CD4-positive, alpha-beta T cell (primary cell): ENCODE data around the gene CLSTN2. TPM values are rescaled to one million over a fixed set of nuclear protein-coding genes. Genes with fewer than 3 reads are reported as not detected.

ENCODE experiments used
- ATAC-seq: fragments of 200-7000 bp; cut with Tn5 transposase; one replicate; pipeline ENCODE4 v1.10.0; 2022; ENCODE audit warnings: mild to moderate bottlenecking; ENCODE audit not compliant: poor library complexity
- CTCF ChIA-PET: fragments of 350-600 bp; sonication (Branson Sonifier 250); formaldehyde crosslinking; loops from one replicate; lab custom pipeline; 2021; ENCODE audit warnings: antibody characterized with exemption, inconsistent platforms; lab: Charles Lee
- POLR2A ChIA-PET: fragments of 350-600 bp; sonication (Branson Sonifier 250); formaldehyde crosslinking; loops from one replicate; lab custom pipeline; 2021; ENCODE audit warnings: antibody characterized with exemption, inconsistent platforms; lab: Charles Lee
- DNase-seq, 14 experiments: peaks; one replicate each; pipeline ENCODE4 v3.0.0-alpha.2; 2013 to 2020; ENCODE audit warnings: mixed read lengths in 2 of 14
- H3K27ac ChIP-seq, 2 donors: one replicate each; pipeline versions ENCODE4 v1.5.1 to v1.7.0; 2013; ENCODE audit warnings: low read length in 2 of 2, low read depth in 1 of 2, mild to moderate bottlenecking in 1 of 2
- H3K27me3 ChIP-seq, 2 experiments: 1 replicate in 1 of 2; 2 replicates in 1 of 2; pipeline versions ENCODE4 v1.6.1 to v1.7.0; 2013; ENCODE audit warnings: low read length in 2 of 2, control low read depth in 1 of 2, mild to moderate bottlenecking in 1 of 2, moderate library complexity in 1 of 2; ENCODE audit not compliant: insufficient read depth in 2 of 2, control insufficient read depth in 1 of 2
- H3K36me3 ChIP-seq: one replicate; pipeline ENCODE4 v1.6.1; 2013; ENCODE audit warnings: low read length, control low read depth; ENCODE audit not compliant: insufficient read depth
- H3K4me1 ChIP-seq: one replicate; pipeline ENCODE4 v1.6.1; 2013; ENCODE audit warnings: low read length, control low read depth; ENCODE audit not compliant: insufficient read depth
- H3K4me3 ChIP-seq: one replicate; pipeline ENCODE4 v1.5.1; 2013; ENCODE audit warnings: mild to moderate bottlenecking, low read length, moderate library complexity
- H3K9me3 ChIP-seq, 2 experiments: 1 replicate in 1 of 2; 2 replicates in 1 of 2; pipeline versions ENCODE4 v1.6.1 to v1.7.0; 2013; ENCODE audit warnings: low read length in 2 of 2, mild to moderate bottlenecking in 2 of 2, control low read depth in 1 of 2, moderate library complexity in 1 of 2; ENCODE audit not compliant: control insufficient read depth in 1 of 2, insufficient read depth in 1 of 2
- H3K27ac Mint-ChIP-seq: one replicate; pipeline ENCODE4 v1.8.0; 2020; ENCODE audit warnings: mixed read lengths
- H3K27me3 Mint-ChIP-seq: one replicate; pipeline ENCODE4 v1.8.0; 2021; ENCODE audit warnings: mixed read lengths
- H3K36me3 Mint-ChIP-seq: one replicate; pipeline ENCODE4 v1.8.0; 2021; ENCODE audit warnings: low read depth, mixed read lengths
- H3K4me1 Mint-ChIP-seq: one replicate; pipeline ENCODE4 v1.8.0; 2021; ENCODE audit warnings: low read depth, mixed read lengths
- H3K4me3 Mint-ChIP-seq: one replicate; pipeline ENCODE4 v1.8.0; 2020; ENCODE audit warnings: mild to moderate bottlenecking, mixed read lengths
- H3K9me3 Mint-ChIP-seq: one replicate; pipeline ENCODE4 v1.8.0; 2020; ENCODE audit warnings: mixed read lengths
- intact Hi-C, 2 experiments: fragments of 100-400 bp; cut with DNase I in 1 of 2; cut with micrococcal nuclease in 1 of 2; formaldehyde crosslinking; loops; one replicate each; pipeline versions ENCODE4 v1.15.1 to v1.9.0; 2023 to 2025; cut with DNase I, micrococcal nuclease
- total RNA-seq, 174 experiments: library from RNA in 2 of 174; stranded (reverse) in 2 of 174; gene quantifications; one replicate each; pipeline ENCODE4 v1.2.3 and lab custom pipeline; 2021 to 2026
- TF ChIP-seq, protein P1 (sequence below): fragments of 200-600 bp; IDR thresholded peaks from one replicate; pipeline ENCODE4 v1.8.0; 2022; ENCODE audit warnings: antibody characterized with exemption, mild to moderate bottlenecking

Gene CLSTN2
- total RNA-seq, 2 experiments from 2014 or later = not detected

DNA sequence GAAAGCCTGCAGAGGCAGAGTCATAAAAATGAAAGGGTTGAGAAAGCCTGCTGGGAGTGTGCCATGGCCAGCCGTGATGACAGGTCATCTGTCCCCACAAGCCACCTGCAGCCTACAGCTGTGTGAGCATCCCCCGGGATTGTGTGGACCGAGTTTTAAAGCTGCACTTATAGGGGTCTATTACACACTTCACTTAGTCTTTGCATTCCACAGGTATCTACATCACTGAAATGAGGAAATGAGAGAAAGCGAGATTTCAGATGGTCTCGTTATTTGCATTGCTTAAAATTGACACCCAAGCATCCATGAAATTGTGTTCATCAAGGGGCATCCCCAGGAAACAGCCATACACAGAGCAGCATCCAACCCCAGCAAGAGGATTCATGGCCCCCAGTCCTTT, 605.3 kb downstream of the CLSTN2 start:
- no peaks in the 10 kb centered on the region for H3K27me3 Mint-ChIP-seq
- POLR2A ChIA-PET = no interaction called here
- H3K9me3 Mint-ChIP-seq = no peaks in the 10 kb centered on the region
- no peaks in the 10 kb centered on the region for H3K36me3 Mint-ChIP-seq
- intact Hi-C loops = no loop called here
- no peak overlapping the region for H3K27ac Mint-ChIP-seq
- H3K27ac ChIP-seq = no peak overlapping the region
- H3K36me3 ChIP-seq = no peaks in the 10 kb centered on the region
- TF ChIP-seq, protein P1, sequence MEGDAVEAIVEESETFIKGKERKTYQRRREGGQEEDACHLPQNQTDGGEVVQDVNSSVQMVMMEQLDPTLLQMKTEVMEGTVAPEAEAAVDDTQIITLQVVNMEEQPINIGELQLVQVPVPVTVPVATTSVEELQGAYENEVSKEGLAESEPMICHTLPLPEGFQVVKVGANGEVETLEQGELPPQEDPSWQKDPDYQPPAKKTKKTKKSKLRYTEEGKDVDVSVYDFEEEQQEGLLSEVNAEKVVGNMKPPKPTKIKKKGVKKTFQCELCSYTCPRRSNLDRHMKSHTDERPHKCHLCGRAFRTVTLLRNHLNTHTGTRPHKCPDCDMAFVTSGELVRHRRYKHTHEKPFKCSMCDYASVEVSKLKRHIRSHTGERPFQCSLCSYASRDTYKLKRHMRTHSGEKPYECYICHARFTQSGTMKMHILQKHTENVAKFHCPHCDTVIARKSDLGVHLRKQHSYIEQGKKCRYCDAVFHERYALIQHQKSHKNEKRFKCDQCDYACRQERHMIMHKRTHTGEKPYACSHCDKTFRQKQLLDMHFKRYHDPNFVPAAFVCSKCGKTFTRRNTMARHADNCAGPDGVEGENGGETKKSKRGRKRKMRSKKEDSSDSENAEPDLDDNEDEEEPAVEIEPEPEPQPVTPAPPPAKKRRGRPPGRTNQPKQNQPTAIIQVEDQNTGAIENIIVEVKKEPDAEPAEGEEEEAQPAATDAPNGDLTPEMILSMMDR = no peak
- H3K27me3 ChIP-seq = no peaks in the 10 kb centered on the region
- H3K4me3 ChIP-seq = no peak overlapping the region
- no peaks in the 10 kb centered on the region for H3K9me3 ChIP-seq
- ATAC-seq (no peak), DNase-seq (no peak)
- H3K4me1 ChIP-seq = no peaks in the 10 kb centered on the region
- H3K4me3 Mint-ChIP-seq = no peak overlapping the region
- no peaks in the 10 kb centered on the region for H3K4me1 Mint-ChIP-seq
- CTCF ChIA-PET = no interaction called here

DNA sequence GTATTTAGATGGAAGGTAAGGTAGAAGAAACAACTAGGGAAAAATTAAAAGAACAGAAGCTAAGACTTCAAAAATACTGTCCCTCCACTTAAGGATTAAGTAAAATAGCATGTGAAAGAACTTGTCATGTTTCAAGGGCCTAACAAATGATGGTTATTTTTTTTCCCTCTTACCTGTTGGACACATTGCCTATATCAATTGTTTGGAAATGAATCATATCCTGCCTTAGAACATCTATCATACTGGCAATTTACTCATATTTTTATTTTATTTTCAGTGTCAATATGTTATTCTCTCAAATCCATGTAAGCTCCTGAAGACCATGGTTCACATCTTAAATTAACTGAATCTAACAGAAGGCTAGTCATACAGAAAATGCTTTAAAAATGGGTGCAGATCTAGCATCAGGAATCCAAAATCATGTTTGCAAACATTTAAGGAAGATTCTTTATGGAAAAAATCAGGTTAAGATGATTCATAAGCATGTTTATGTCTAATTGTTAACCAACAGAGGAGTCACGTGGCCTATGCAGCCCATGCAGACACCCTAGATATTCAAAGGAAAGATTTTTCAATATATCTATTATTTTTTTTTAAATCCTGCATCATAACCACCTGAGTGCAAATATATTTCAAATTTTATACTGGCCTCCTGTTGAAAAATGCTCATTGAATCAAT, 607.1 kb downstream of the CLSTN2 start:
- DNase-seq = no peak
- H3K4me1 ChIP-seq = no peaks in the 10 kb centered on the region
- H3K9me3 Mint-ChIP-seq = no peaks in the 10 kb centered on the region
- H3K27me3 ChIP-seq = no peaks in the 10 kb centered on the region
- TF ChIP-seq, protein P1 = no peak
- H3K9me3 ChIP-seq = no peaks in the 10 kb centered on the region
- H3K4me1 Mint-ChIP-seq = no peaks in the 10 kb centered on the region
- intact Hi-C loops = no loop called here
- no peak overlapping the region for H3K27ac ChIP-seq
- H3K4me3 Mint-ChIP-seq = no peak overlapping the region
- H3K27me3 Mint-ChIP-seq = no peaks in the 10 kb centered on the region
- H3K36me3 ChIP-seq = no peaks in the 10 kb centered on the region
- CTCF ChIA-PET = no interaction called here
- H3K36me3 Mint-ChIP-seq = no peaks in the 10 kb centered on the region
- ATAC-seq = no peak
- POLR2A ChIA-PET = no interaction called here
- no peak overlapping the region for H3K27ac Mint-ChIP-seq
- no peak overlapping the region for H3K4me3 ChIP-seq

DNA sequence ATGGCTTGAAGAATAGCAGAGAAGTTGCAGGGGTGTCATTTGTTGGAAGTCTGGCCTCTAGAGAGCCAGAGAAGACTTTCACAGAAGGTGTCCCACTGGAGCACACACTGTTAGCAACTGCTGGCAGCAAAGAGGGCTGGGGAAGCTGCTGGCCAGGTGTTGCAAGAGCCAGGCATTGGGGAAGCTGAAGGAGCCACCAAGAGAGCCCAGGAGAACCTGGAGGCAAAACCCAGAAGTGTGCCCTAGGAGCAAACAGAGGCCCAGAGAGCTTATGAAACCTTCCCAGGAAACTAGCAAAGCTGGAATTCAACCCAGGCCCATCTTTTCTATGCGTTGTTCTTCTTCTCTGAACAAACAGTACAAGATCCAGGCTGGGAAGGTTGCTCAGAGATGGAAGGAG, 610.2 kb downstream of the CLSTN2 start:
- H3K9me3 ChIP-seq = peaks cover 0 to 3% of the 10 kb centered on the region in 2 experiments
- ChIA-PET POLR2A (no interaction called here), CTCF (no interaction called here)
- no peaks in the 10 kb centered on the region for H3K36me3 ChIP-seq
- Mint-ChIP-seq H3K27me3 (no peaks in the 10 kb centered on the region), H3K4me1 (no peaks in the 10 kb centered on the region), H3K4me3 (no peak overlapping the region), H3K27ac (no peak overlapping the region), H3K9me3 (no peaks in the 10 kb centered on the region), H3K36me3 (no peaks in the 10 kb centered on the region)
- TF ChIP-seq, protein P1 = no peak
- H3K4me1 ChIP-seq = no peaks in the 10 kb centered on the region
- no peak overlapping the region for H3K27ac ChIP-seq
- ATAC-seq = no peak
- intact Hi-C loops = no loop called here
- DNase-seq = no peak
- H3K27me3 ChIP-seq = no peaks in the 10 kb centered on the region
- H3K4me3 ChIP-seq = no peak overlapping the region
